Measurements from ENCODE around the gene RASA3.

- TF ChIP-seq CTCF (conservative IDR thresholded peaks at IDR 0.05; ENCODE audit: low read depth, low read length) (no peak), ELK1 (IDR thresholded peaks at IDR 0.05; ENCODE audit: borderline replicate concordance, low read depth, low read length) (no peak), RAD21 (IDR thresholded peaks at IDR 0.05; ENCODE audit: low read length) (no peak), CEBPB (IDR thresholded peaks at IDR 0.05; ENCODE audit: low read depth, low read length) (no peak), MAFK (IDR thresholded peaks at IDR 0.05; ENCODE audit: low read depth, low read length) (no peak), FOS (IDR thresholded peaks at IDR 0.05; ENCODE audit: low read depth, low read length) (no peak), POLR2A (IDR thresholded peaks at IDR 0.05; ENCODE audit: low read depth, low read length) (no peak), USF2 (IDR thresholded peaks at IDR 0.05; ENCODE audit: low read depth, low read length) (no peak)
These were observed 51.5 kb downstream of the RASA3 start for GRCh38 chr13:114080739-114081561.

Data from IMR-90 (cell line).